Stimulated activated memory B cell treated with anti-CD40 and anti-IgM and Interleukin-4, amounts not matched to agents 10 μg/mL and 1 μg/mL and 100 μg/mL, for 72 hours (primary cell): Measurements from ENCODE around the gene LINC00237.

Source experiments
- ATAC-seq: fragments of 150-1000 bp; cut with Tn5 transposase; 2 replicates; pipeline ENCODE4 v1.10.0; 2021
- H3K27ac Mint-ChIP-seq: one replicate; pipeline ENCODE4 v1.8.0; 2022; ENCODE audit warnings: mild to moderate bottlenecking, mixed read lengths
- H3K27me3 Mint-ChIP-seq: one replicate; pipeline ENCODE4 v1.8.0; 2022; ENCODE audit warnings: mixed read lengths
- H3K36me3 Mint-ChIP-seq: one replicate; pipeline ENCODE4 v1.8.0; 2022; ENCODE audit warnings: mixed read lengths
- H3K4me1 Mint-ChIP-seq: one replicate; pipeline ENCODE4 v1.8.0; 2022; ENCODE audit warnings: mixed read lengths
- H3K4me3 Mint-ChIP-seq: one replicate; pipeline ENCODE4 v1.8.0; 2022; ENCODE audit warnings: mild to moderate bottlenecking, moderate library complexity, mixed read lengths
- H3K9me3 Mint-ChIP-seq: one replicate; pipeline ENCODE4 v1.8.0; 2022; ENCODE audit warnings: mixed read lengths

Gene LINC00237

DNA sequence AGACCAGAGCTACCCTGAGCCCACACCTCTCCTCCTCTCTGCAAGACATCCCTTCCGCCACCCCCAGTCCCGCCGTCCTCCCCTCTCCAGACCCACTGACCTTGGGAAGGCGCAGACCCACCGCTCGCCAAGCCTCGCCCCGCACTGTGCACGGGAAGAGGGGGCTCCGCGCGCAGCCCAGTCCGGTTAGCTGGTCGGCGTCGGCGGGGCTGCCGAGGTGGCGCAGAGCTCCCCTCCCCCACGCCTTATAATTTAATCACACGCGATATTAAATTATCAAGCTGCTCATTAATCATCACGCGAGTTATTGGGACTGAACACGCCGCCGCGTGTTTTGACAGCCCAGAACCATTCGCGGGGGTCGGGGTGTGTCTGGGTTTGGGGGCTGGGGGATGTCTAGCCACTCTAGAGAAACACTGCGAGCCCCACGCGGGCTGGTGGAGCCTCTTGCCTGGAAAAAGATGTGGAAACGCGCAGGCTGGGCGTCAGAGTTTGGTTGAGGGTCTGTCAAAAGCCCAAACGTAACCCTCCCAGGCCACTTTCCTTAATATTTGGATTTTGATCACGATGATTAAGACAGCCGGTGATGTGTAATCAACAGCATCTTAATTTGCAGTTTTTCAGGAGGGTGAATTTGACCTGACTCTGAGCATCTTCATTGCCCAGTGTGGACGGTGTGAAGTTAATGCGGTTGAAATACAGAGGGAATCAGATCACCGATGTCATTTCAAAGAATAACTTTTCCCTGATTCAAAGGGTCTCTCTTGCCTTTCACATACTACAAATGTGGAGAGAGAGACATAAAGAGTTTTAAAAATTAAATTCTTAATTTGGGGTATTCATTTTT is at the start of gene LINC00237:
LINC00237 (minus strand) TSS at position 188 of the 847 bp plus-strand sequence.
- ATAC-seq = no peak
- Mint-ChIP-seq H3K36me3 (no peaks in the 10 kb centered on the region), H3K4me1 (peaks cover 5% of the 10 kb centered on the region), H3K27ac (no peak within 1 kb of the TSS), H3K9me3 (no peaks in the 10 kb centered on the region), H3K27me3 (peaks cover 69% of the 10 kb centered on the region), H3K4me3 (peak within 1 kb of the TSS; percentile 12)

DNA sequence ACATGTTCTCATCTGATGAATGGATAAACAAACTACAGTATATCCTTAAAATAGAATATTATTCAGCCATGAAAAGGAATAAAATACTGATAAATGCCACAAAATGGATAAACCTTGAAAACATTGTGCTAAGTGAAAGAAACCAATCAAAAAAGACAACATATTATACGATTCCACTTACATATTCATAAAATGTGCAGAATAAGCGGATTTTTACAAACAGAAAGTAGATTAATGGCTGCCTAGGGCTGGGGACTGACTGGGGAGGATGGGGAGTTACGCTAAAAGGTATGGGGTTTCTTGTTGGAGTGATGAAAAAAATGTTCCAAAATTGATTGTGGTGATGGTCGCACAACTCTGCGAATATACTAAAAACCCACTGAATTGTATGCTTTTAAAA is 49.1 kb upstream of the LINC00237 start:
- no peak for ATAC-seq
- Mint-ChIP-seq H3K4me1 (no peaks in the 10 kb centered on the region), H3K9me3 (peaks cover under 1% of the 10 kb centered on the region), H3K27ac (no peak overlapping the region), H3K27me3 (no peaks in the 10 kb centered on the region), H3K36me3 (peaks cover 46% of the 10 kb centered on the region), H3K4me3 (no peak overlapping the region)

DNA sequence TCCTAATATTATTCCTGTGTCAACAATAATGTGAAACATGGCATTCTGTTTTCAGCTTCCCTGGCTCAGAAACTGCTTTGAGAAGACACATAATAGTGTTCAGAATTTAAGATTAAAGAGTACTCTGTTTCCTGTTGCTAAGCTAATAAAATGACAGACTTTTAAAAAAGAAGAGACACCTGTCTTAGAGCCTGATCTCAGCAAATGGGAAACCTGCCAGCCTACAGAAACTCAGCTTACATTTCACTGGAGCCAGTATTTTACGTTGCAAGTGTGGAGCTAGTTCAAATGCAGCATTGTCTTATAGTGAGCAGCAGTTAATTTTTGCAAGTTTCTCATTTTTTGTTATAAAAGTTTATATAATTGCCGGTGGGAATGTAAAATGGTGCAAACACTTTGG is 48.5 kb upstream of the LINC00237 start:
- Mint-ChIP-seq H3K36me3 (peaks cover 44% of the 10 kb centered on the region), H3K4me3 (no peak overlapping the region), H3K27ac (no peak overlapping the region), H3K27me3 (no peaks in the 10 kb centered on the region), H3K4me1 (no peaks in the 10 kb centered on the region), H3K9me3 (no peaks in the 10 kb centered on the region)
- ATAC-seq = no peak

DNA sequence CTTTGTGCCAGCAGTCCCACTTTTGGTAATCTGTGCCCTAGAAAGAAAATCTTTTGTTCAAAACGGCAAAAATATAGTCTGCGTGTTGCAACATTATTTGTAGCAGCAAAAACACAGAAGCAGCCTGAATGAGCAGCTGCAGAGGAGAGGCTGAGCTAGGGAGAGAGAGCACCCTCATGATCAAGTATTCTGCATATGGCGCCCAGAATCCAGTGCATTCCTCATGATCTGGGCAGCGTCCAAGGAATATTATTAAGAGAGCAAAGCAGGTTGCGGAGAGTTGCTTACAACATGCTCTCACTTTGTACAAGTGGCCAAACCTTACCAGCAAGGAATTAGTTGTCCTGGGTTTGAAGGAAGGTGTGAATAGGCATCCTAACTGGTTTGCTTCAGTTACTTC is 45.6 kb upstream of the LINC00237 start:
- no peaks in the 10 kb centered on the region for H3K27me3 Mint-ChIP-seq
- H3K4me1 Mint-ChIP-seq = no peaks in the 10 kb centered on the region
- no peak overlapping the region for H3K27ac Mint-ChIP-seq
- H3K4me3 Mint-ChIP-seq = no peak overlapping the region
- no peak for ATAC-seq
- H3K9me3 Mint-ChIP-seq = no peaks in the 10 kb centered on the region
- peaks cover 59% of the 10 kb centered on the region for H3K36me3 Mint-ChIP-seq

DNA sequence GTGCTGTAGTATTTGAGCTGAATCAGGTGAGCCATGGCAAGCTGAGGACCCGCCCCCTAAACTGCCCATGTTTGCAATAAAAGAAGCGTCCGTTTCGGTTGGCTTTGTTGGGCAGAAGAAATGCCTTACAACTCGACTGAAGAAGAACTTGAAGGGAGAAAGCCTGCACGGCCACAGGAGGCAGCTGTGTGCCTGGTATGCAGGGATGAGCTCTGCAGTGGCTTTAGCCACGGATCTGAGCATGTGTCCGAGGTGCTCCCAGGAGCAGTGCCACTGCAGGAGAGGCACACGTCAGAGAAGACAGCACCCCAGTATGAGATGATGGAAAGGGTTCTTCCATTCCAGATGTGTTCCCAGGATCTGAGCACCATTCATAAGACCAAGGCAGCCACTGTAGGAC is 43.2 kb upstream of the LINC00237 start:
- Mint-ChIP-seq H3K27me3 (no peaks in the 10 kb centered on the region), H3K4me3 (no peak overlapping the region), H3K4me1 (no peaks in the 10 kb centered on the region), H3K9me3 (no peaks in the 10 kb centered on the region), H3K36me3 (peaks cover 46% of the 10 kb centered on the region), H3K27ac (no peak overlapping the region)
- ATAC-seq = no peak

DNA sequence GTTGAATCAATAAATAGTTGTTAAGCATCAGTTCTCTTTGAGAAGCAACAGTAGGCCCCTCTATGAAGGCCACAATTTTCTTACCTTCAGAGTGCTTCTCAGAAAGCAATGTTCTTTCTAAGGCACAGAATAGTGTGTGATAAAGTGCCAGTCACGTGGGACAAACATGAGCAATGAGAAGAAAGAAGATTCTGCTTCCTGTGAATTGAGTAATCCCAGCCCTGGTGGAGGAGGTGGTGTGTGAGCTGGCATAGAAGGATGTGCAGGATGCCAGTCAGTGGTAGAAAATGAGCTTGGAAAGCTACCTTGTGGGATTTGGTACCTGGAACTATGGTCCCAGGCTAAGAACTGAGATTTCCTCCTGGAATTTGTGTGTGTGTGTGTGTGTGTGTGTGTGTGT is 41.4 kb upstream of the LINC00237 start:
- peaks cover 40% of the 10 kb centered on the region for H3K36me3 Mint-ChIP-seq
- no peak overlapping the region for H3K27ac Mint-ChIP-seq
- H3K9me3 Mint-ChIP-seq = no peaks in the 10 kb centered on the region
- H3K27me3 Mint-ChIP-seq = no peaks in the 10 kb centered on the region
- H3K4me1 Mint-ChIP-seq = no peaks in the 10 kb centered on the region
- H3K4me3 Mint-ChIP-seq = no peak overlapping the region
- ATAC-seq = no peak

DNA sequence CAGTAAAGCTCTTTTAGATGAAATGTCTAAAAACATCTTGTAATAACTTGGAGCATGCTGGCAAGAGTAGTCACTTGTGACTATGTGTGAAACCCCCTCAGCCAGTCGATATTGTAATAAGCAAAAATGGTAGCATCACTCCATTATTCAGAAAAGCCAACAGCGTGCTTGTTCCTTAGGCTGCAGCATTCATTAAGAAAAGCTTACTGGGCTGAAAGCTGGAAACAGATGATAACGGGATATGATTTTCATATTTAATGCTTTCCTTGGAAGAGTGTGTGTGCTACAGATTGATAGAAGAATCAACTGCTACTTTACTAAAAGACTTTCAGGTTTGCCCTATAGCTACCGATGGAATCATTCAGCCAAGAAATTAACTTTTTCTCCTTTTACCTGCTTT is 40.1 kb upstream of the LINC00237 start:
- no peak overlapping the region for H3K4me3 Mint-ChIP-seq
- H3K27me3 Mint-ChIP-seq = no peaks in the 10 kb centered on the region
- H3K36me3 Mint-ChIP-seq = peaks cover 39% of the 10 kb centered on the region
- H3K4me1 Mint-ChIP-seq = no peaks in the 10 kb centered on the region
- no peak overlapping the region for H3K27ac Mint-ChIP-seq
- ATAC-seq = no peak
- no peaks in the 10 kb centered on the region for H3K9me3 Mint-ChIP-seq

DNA sequence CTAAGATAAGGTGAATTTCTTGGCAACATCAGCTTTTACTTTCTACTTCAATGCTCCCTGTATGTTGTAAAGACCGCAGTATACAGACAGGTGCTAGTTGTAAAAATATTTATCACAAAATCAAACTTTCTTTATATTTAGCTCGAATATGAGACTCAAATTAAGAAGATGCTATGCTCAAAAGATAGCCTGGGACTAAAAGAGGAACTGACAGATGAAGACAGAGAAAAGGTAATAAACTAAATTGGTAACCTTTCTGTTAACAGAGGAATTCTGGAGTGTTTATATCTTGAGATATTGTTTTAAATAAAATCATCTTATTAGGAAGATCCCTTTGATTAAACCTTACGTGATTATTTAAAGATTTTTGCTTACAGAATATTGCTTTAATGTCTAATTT is 39.3 kb upstream of the LINC00237 start:
- Mint-ChIP-seq H3K27ac (no peak overlapping the region), H3K4me3 (no peak overlapping the region), H3K27me3 (no peaks in the 10 kb centered on the region), H3K36me3 (peaks cover 39% of the 10 kb centered on the region), H3K9me3 (no peaks in the 10 kb centered on the region), H3K4me1 (no peaks in the 10 kb centered on the region)
- no peak for ATAC-seq

DNA sequence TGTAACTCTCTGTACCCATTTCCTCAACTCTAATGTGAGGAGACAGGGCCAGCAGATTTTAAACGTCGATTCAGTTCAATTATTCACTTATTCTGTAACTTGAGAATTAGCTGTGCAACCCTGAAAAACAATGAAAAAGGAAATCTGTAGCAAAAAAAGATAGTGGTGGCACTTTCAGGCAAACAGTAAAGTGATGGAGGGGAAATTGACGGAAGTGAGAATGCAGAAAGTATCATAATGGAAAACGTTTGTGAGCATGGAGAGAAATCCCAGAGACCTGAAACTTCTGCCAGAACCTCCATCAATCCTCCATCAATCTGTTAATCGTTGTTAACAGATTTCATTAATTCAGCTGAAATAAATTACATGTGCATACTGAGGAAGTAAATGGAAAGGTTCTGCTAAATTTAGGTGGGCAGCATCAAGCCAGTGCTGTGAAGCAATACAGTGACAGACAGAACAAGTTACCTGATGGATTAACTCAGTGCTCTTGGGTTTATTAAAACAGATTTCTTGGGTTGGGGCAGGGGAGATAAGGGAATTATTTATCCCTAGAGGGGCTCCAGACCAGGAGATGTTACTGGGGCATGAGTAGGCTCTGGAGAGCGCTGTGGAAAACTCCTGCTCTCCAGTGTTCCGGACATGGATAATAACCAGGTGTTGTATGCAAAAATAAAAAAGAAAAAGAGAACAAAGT is 37.2 kb upstream of the LINC00237 start:
- Mint-ChIP-seq H3K36me3 (peaks cover 40% of the 10 kb centered on the region), H3K27ac (no peak overlapping the region), H3K4me1 (no peaks in the 10 kb centered on the region), H3K4me3 (no peak overlapping the region), H3K9me3 (no peaks in the 10 kb centered on the region), H3K27me3 (no peaks in the 10 kb centered on the region)
- ATAC-seq = no peak

DNA sequence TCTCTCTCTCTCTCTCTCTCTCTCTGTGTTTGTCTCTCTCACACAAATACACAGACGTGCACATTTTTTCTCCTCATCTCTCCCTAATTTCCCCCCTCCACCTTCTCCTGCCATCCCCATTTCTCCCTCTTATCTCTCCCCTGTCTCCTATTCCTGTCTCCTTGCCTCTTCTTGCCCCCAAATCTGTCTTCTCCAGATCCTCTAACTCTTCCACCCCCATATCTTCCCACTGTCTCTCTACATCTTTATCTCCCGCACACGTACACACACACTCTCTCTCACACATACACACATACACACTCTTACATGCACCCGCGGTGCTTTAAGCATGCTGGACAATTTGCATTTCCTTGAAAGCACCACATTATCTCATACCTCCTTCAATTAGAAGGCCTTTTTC is 35.7 kb upstream of the LINC00237 start:
- H3K9me3 Mint-ChIP-seq = no peaks in the 10 kb centered on the region
- H3K36me3 Mint-ChIP-seq = peaks cover 46% of the 10 kb centered on the region

DNA sequence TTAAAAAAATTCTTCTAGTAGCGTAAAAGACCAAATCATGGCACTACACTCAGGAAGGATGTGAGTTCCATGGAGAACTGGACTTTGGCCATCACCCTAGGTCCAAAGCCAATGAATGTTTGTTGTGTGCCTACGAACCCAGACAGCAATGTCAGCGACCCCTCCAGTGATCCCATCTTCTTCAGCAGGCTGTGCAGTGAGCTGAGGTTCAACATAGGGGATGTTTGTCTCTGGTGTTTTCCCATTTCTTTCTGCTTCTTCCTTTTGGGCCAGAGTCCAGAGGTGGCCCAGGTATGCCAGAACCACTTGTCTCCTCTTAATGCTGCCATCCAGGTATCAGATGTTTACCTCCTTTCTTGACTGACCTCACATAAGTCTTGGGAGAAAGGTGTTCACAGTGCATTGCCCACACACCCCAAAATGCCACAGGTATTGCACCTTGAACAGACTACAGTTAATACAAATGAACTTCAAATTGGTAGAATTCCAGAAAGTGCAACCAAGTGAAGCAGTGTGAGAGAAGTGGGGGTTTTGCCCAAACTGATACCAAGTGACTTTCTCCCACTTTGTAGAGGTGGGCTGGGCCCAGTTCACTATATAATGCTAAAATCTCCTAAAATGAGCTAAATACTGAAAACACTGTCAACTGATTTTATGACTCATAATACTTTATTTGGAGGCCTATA is 33.9 kb upstream of the LINC00237 start:
- no peaks in the 10 kb centered on the region for H3K9me3 Mint-ChIP-seq
- no peaks in the 10 kb centered on the region for H3K4me1 Mint-ChIP-seq
- peaks cover 55% of the 10 kb centered on the region for H3K36me3 Mint-ChIP-seq
- no peak overlapping the region for H3K4me3 Mint-ChIP-seq
- H3K27me3 Mint-ChIP-seq = no peaks in the 10 kb centered on the region
- no peak for ATAC-seq
- no peak overlapping the region for H3K27ac Mint-ChIP-seq

More for the DNA sequence above, 35.7 kb upstream of the LINC00237 start:
- no peaks in the 10 kb centered on the region for H3K4me1 Mint-ChIP-seq
- H3K27ac Mint-ChIP-seq = no peak overlapping the region
- H3K4me3 Mint-ChIP-seq = no peak overlapping the region
- ATAC-seq = no peak
- no peaks in the 10 kb centered on the region for H3K27me3 Mint-ChIP-seq

DNA sequence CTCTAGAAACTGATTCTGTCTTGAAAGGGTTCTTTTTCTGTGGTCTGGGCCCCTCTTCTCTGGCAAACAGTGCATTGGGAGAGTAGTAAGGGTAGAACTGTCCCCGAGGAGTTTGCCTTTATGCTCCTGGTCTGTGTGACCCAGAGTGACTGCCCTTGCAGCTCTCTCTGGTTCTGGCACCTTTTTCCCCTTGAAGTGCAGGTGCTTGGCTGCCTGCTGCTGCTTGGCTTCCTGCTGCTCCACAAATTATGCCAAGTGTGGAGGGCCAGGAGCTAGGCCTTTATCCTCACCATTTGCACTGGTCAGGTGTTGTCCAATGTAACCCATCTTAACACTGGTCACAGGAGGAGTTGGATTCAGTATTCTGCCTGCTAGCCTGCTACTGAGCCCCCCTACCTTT is 30.9 kb upstream of the LINC00237 start:
- peaks cover 60% of the 10 kb centered on the region for H3K36me3 Mint-ChIP-seq
- no peaks in the 10 kb centered on the region for H3K9me3 Mint-ChIP-seq
- H3K4me1 Mint-ChIP-seq = no peaks in the 10 kb centered on the region
- ATAC-seq = no peak
- H3K4me3 Mint-ChIP-seq = no peak overlapping the region
- H3K27me3 Mint-ChIP-seq = no peaks in the 10 kb centered on the region
- no peak overlapping the region for H3K27ac Mint-ChIP-seq

DNA sequence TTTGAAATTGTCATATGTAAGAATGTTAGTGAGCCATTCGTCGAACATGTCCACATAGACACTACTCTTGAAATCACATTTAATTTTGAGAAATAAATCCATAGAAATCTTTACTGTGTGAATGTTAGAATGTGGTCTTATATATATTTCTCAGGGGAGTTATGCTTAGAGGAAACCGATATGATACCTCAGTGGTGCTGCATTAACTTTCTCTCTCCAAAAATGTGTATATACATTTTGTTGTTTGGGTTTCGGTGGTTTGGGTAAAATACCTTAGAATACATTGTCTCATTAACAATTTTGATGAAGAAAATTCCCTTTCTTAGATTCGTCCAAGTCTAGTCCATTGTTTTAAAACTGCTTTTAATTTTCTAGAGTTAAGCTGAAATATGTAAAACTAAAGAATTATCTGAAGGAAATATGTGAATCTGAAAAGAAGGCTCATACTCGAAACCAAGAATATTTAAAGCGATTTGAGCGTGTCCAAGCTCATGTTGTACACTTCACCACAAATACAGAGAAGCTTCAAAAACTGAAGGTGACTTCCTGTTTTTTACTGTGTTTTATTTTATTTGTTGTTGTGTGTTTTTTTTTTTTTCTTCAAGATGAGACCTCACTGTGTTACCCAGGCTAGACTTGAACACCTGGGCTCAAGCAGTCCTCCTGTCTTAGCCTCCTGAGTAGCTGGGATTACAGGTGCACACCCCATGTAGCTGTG is 30.0 kb upstream of the LINC00237 start:
- ATAC-seq = no peak

DNA sequence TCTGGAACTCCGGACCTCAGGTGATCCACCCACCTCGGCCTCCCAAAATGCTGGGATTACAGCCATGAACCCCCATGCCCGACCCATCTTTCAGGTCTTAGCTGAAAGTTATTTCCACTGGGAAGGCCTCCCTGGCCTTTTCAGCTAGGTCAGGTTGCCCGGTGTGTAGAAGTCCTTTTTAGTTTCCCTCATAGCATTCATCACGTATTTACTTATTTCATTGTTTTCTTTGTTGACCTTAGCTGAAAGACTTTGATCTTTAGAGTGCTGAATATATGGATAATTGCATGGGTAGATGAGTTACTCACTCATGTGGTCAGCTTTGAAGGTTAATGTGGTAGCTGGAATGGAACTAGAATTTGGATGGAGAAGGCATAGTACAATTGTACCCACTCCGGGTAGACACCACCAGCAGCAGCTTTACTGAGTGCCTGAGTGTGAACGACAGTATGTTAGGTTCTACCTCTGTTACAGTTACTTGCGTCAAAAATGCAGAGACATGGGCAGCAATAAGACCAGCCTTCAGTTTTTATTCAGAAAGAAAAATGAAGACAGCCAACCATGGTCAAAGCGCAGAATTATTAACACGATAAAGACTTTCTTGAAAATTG is 28.8 kb upstream of the LINC00237 start:
- no peaks in the 10 kb centered on the region for H3K27me3 Mint-ChIP-seq
- no peaks in the 10 kb centered on the region for H3K9me3 Mint-ChIP-seq
- ATAC-seq = no peak
- H3K36me3 Mint-ChIP-seq = peaks cover 59% of the 10 kb centered on the region
- no peak overlapping the region for H3K4me3 Mint-ChIP-seq
- no peaks in the 10 kb centered on the region for H3K4me1 Mint-ChIP-seq
- H3K27ac Mint-ChIP-seq = no peak overlapping the region

More for the DNA sequence above, 30.0 kb upstream of the LINC00237 start:
- Mint-ChIP-seq H3K27ac (no peak overlapping the region), H3K4me1 (no peaks in the 10 kb centered on the region), H3K4me3 (no peak overlapping the region), H3K27me3 (no peaks in the 10 kb centered on the region), H3K36me3 (peaks cover 59% of the 10 kb centered on the region), H3K9me3 (no peaks in the 10 kb centered on the region)
